A673 (cell line): ENCODE data around the gene CDHR3.

Source experiments
- CTCF ChIP-seq: fragments of 300-800, 200-600 bp; sonication (generic); conservative IDR thresholded peaks from 2 replicates; pipeline ENCODE4 v1.5.1; 2017; ENCODE audit warnings: low read depth, mild to moderate bottlenecking, antibody characterized with exemption, low read length, moderate library complexity, mixed read lengths
- EZH2 ChIP-seq: fragments of 200-600 bp; sonication (generic); IDR thresholded peaks from 2 replicates; pipeline ENCODE4 v1.6.1; 2017; ENCODE audit warnings: borderline replicate concordance, low read depth, mild to moderate bottlenecking, mixed read lengths, antibody characterized with exemption, low read length; ENCODE audit not compliant: poor library complexity, severe bottlenecking

GRCh38 chr7:106061301-106061979 lies 98.4 kb downstream of the CDHR3 start:
- TF ChIP-seq CTCF (no peak), EZH2 (no peak)
